Measurements from ENCODE around the gene TMEM63A. TPM values are rescaled to one million over a fixed set of nuclear protein-coding genes. Genes with fewer than 3 reads are reported as not detected.

The TMEM63A gene
- total RNA-seq, 1 donor from 2014 or later: 75.7 TPM

DNA sequence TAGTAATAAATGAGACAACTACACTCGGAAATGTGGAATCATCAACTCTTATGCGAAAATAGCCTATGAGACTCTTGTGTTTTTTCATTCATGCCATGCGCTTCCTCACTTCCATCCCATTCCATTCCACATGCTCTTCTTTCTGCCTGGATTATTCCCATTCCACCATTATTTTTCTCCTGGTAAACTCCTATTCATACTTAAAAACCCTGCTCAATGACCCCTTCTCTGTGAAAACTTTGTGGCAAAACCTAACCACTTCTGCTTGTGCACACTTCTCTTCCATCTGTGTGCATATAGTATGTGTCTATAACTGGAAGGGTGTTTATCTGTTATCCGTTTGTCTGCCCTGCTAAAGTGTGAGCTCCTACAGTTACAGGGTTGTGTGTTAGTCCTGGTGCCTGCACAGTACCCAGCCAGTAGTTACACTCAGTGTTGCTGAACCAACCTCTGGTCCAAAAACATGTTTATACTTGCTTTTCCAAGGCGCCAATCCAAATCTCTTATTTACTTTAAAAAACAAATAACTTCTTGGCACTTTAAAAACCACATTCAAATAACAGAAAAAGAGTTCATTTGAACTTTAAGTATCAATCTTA is 61.6 kb downstream of the TMEM63A start:
- TF ChIP-seq, protein P1, sequence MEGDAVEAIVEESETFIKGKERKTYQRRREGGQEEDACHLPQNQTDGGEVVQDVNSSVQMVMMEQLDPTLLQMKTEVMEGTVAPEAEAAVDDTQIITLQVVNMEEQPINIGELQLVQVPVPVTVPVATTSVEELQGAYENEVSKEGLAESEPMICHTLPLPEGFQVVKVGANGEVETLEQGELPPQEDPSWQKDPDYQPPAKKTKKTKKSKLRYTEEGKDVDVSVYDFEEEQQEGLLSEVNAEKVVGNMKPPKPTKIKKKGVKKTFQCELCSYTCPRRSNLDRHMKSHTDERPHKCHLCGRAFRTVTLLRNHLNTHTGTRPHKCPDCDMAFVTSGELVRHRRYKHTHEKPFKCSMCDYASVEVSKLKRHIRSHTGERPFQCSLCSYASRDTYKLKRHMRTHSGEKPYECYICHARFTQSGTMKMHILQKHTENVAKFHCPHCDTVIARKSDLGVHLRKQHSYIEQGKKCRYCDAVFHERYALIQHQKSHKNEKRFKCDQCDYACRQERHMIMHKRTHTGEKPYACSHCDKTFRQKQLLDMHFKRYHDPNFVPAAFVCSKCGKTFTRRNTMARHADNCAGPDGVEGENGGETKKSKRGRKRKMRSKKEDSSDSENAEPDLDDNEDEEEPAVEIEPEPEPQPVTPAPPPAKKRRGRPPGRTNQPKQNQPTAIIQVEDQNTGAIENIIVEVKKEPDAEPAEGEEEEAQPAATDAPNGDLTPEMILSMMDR (IDR thresholded peaks at IDR 0.05; ENCODE audit: unreplicated experiment): no peak
- Mint-ChIP-seq H3K4me1 (peaks cover 18% of the 10 kb centered on the region), H3K27ac (no peak overlapping the region), H3K27me3 (ENCODE audit: low read depth) (no peaks in the 10 kb centered on the region), H3K4me3 (no peak overlapping the region), H3K9me3 (no peaks in the 10 kb centered on the region), H3K36me3 (peaks cover 11% of the 10 kb centered on the region)
- DNase-seq (ENCODE audit: low spot score in 2 of 2, unreplicated experiment in 2 of 2): no peak

DNA sequence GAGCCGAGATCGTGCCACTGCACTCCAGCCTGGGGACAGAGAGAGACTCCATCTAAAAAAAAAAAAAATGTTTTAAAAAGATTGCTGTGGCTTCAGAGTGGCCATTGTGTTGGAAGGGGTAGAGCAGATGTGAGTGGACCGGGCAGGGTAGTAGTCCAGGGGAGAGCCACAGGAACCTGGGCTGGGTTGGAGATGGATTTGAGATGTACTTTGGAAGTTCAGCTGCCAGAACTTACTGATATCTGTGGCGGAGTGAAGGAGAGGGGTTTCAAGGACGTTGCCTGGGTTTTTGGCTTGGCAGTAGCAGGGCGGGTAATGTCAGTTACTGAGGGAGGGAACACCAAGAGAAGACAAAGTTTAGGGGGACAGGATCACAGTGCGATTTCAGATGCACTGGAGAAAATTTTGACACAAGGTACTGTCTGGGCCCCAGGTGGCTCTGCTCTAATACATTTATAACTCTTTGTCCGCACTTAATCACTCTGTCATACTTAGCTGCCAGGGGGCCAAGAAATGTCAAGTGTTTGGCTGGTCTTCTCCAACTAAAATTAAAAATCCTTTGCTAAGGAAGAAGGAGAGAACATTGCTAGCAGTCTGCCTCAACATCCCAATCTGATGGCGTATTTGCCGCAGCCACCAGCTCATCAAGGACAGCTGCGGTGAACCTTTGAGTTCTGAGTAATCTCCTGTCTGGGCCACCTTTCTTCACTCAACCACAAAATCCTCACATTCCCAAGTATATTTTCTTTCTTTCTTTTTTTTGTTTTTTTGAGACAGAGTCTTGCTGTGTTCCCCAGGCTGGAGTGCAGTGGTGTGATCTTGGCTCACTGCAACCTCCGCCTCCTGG is 62.6 kb downstream of the TMEM63A start:
- no peak for DNase-seq (ENCODE audit: low spot score in 2 of 2, unreplicated experiment in 2 of 2)
- no peaks in the 10 kb centered on the region for H3K27me3 Mint-ChIP-seq (ENCODE audit: low read depth)
- H3K4me1 Mint-ChIP-seq: peaks cover 18% of the 10 kb centered on the region
- TF ChIP-seq, protein P1 (IDR thresholded peaks at IDR 0.05; ENCODE audit: unreplicated experiment): no peak
- H3K27ac Mint-ChIP-seq: no peak overlapping the region
- no peak overlapping the region for H3K4me3 Mint-ChIP-seq
- H3K36me3 Mint-ChIP-seq: peaks cover 11% of the 10 kb centered on the region
- H3K9me3 Mint-ChIP-seq: no peaks in the 10 kb centered on the region

DNA sequence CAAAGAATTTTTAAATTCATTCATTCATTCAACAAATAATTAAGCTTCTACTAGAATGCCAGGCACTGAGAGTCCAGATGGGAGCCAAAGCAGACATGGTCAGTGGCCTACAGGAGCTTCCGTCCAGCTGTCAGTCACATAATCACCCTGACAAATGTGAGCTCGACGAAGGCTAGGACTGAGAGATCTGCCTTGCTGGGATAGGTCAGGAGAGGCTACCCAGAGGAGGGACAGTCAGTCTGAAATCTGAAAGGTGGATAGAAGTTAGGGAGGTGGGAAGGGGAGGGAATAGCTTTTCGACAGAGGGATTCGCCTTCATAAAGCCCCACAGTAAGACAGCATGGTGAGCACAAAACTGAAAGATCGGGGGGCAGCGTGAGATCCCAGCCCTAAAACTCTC is 64.0 kb downstream of the TMEM63A start:
- TF ChIP-seq, protein P1 (IDR thresholded peaks at IDR 0.05; ENCODE audit: unreplicated experiment): no peak
- Mint-ChIP-seq H3K9me3 (no peaks in the 10 kb centered on the region), H3K36me3 (peaks cover 11% of the 10 kb centered on the region), H3K27me3 (ENCODE audit: low read depth) (no peaks in the 10 kb centered on the region), H3K27ac (peak overlapping the region; percentile 91), H3K4me1 (peaks cover 26% of the 10 kb centered on the region), H3K4me3 (no peak overlapping the region)
- DNase-seq (ENCODE audit: low spot score in 2 of 2, unreplicated experiment in 2 of 2): no peak

DNA sequence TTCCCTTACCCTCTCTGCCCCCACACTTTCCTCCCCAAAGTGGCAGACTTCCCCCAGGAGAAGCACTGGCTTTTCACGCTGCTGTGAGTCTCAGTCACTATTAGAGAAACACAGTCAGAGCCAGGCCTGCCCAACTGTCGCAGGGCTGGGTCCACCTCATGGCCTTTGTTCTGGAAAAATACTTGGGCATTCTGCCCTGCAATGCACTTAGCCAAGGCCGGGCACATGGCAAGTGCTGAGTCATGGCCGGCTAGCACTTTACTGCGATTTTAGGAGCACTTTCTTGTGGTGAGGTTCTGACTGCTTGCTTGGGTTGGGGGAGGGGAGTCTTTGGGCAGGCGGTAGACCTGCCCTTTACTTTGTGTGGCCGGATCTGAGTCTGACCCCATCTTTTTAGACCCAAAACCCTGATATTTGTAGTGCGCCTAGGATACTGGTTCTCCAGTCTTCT is 64.5 kb downstream of the TMEM63A start:
- H3K9me3 Mint-ChIP-seq: no peaks in the 10 kb centered on the region
- TF ChIP-seq, protein P1 (IDR thresholded peaks at IDR 0.05; ENCODE audit: unreplicated experiment): no peak
- no peak for DNase-seq (ENCODE audit: low spot score in 2 of 2, unreplicated experiment in 2 of 2)
- peaks cover 9% of the 10 kb centered on the region for H3K36me3 Mint-ChIP-seq
- H3K4me1 Mint-ChIP-seq: peaks cover 31% of the 10 kb centered on the region
- peak overlapping the region; percentile 91 for H3K27ac Mint-ChIP-seq
- no peak overlapping the region for H3K4me3 Mint-ChIP-seq
- no peaks in the 10 kb centered on the region for H3K27me3 Mint-ChIP-seq (ENCODE audit: low read depth)

DNA sequence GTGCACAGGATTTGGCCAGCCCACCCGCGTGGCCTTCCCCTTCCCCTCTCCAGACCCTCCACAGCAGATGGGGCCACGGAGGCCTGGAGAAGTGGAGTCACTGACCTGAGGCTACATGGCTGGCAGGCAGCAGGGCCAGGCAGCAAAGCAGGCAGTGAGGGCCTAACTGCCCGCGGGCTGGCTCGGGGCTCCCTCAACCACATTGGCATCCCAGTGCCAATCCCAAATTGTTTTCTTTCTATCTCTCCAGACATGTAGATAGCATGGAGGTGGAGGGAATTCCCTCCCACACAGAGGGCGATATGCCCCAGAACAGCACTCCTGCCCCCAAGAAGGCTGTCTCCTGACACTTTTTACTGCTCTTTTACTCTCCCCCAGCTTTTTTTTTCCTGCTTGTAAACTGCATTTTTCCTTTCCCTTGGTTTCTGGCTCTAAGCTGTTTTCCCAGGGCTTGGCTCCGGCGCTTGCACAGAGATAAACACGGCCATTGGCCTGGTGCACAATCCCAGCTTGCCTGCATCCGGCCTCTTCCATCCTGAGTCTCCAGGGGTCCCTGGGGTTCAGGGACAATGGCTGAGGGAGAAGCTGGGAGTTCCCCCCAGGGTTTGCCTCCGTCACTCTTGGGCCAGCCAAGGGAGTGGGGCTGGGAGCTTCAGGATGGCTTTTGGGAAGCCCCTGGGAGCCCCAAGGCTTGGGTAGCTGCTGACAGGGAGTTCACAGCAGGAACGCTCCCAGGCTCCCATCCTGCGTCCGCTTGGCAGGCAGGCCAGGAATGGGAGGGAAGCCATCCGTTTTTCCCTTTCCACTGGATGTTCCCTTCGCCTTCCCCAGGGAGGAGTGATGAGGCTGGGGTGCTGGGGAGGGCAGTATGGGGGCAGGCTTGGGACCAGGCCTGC is 65.3 kb downstream of the TMEM63A start:
- Mint-ChIP-seq H3K9me3 (no peaks in the 10 kb centered on the region), H3K27ac (peak overlapping the region; percentile 91), H3K36me3 (peaks cover 2% of the 10 kb centered on the region), H3K27me3 (ENCODE audit: low read depth) (no peaks in the 10 kb centered on the region), H3K4me3 (no peak overlapping the region), H3K4me1 (peaks cover 37% of the 10 kb centered on the region)
- TF ChIP-seq, protein P1 (IDR thresholded peaks at IDR 0.05; ENCODE audit: unreplicated experiment): no peak
- DNase-seq (ENCODE audit: low spot score in 2 of 2, unreplicated experiment in 2 of 2): no peak

Data from mesothelial cell of epicardium (in vitro differentiated cells).